Measurements from ENCODE around the gene SLC44A3. TPM values are rescaled to one million over a fixed set of nuclear protein-coding genes. Genes with fewer than 3 reads are reported as not detected.

Gene SLC44A3, protein sequence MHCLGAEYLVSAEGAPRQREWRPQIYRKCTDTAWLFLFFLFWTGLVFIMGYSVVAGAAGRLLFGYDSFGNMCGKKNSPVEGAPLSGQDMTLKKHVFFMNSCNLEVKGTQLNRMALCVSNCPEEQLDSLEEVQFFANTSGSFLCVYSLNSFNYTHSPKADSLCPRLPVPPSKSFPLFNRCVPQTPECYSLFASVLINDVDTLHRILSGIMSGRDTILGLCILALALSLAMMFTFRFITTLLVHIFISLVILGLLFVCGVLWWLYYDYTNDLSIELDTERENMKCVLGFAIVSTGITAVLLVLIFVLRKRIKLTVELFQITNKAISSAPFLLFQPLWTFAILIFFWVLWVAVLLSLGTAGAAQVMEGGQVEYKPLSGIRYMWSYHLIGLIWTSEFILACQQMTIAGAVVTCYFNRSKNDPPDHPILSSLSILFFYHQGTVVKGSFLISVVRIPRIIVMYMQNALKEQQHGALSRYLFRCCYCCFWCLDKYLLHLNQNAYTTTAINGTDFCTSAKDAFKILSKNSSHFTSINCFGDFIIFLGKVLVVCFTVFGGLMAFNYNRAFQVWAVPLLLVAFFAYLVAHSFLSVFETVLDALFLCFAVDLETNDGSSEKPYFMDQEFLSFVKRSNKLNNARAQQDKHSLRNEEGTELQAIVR
- total RNA-seq (2013), result 0.04 TPM
- polyA plus RNA-seq (not detected), polyA minus RNA-seq (not detected in 2 replicates), total RNA-seq (0 to 2.4 (median 0.13) reads per million in 11 experiments)

DNA sequence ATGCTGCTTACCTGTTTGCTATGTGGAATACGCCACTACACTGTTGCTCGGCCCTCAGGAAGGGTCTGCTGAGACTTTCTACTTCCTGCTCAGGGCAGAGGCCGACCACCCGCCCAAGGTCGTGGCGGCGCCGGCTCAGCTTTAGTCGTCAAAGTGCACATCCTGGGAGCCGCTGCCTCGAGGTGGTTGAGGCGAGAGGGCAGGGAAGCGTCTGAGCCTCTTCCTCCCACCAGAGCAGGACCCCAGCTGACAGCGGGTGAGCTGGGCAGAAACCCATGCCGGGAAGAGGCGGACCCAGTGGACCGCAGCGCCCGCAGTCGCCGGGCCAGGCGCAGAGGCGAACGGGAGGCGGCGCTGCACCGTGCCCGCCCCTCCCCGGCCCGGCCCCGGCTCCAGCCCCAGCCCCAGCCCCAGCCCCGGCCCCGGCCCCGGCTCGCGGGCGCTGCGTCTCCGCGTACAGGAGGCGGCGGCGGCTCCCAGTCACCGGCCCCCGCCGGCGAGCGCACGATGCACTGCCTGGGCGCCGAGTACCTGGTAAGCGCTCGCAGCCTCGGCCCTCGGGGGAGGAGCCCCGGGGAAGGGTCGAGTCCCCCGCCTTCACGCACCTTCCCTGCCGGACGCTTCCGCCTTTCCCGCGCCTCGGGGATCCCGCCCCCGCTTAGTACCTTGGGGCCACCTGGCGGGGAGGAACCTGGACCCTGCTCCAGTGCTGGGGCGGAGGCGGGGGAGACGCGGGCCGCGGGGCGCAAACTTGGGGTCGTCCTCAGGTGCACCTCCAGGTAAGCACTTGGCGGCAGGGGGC lies at the start of gene SLC44A3:
Gene SLC44A3 (plus strand): TSS at position 413 of the 802 bp plus-strand sequence. CDS start 95 bp downstream, at position 508.
- H3K27ac ChIP-seq (ENCODE audit: low read depth in 1 of 2, low read length in 2 of 2), result no peak within 1 kb of the TSS
- intact Hi-C loops (cut with micrococcal nuclease), result no loop called here
- TF ChIP-seq, protein P1, sequence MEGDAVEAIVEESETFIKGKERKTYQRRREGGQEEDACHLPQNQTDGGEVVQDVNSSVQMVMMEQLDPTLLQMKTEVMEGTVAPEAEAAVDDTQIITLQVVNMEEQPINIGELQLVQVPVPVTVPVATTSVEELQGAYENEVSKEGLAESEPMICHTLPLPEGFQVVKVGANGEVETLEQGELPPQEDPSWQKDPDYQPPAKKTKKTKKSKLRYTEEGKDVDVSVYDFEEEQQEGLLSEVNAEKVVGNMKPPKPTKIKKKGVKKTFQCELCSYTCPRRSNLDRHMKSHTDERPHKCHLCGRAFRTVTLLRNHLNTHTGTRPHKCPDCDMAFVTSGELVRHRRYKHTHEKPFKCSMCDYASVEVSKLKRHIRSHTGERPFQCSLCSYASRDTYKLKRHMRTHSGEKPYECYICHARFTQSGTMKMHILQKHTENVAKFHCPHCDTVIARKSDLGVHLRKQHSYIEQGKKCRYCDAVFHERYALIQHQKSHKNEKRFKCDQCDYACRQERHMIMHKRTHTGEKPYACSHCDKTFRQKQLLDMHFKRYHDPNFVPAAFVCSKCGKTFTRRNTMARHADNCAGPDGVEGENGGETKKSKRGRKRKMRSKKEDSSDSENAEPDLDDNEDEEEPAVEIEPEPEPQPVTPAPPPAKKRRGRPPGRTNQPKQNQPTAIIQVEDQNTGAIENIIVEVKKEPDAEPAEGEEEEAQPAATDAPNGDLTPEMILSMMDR (IDR thresholded peaks at IDR 0.05), result no peak
- peak within 1 kb of the TSS; percentile 71 to 86 for H3K4me3 Mint-ChIP-seq
- WGBS (ENCODE audit: insufficient coverage), result 1% methylated on average over 72 of the region's 77 CpGs
- DNase-seq, result peak in 2 of 3 donors; percentile 5 to 28
- peak within 1 kb of the TSS; percentile 56 for H2AFZ ChIP-seq (ENCODE audit: insufficient read depth, low read depth, low read length, poor library complexity, severe bottlenecking)
- H3K9me3 ChIP-seq (replicated peaks in 1 of 2; ENCODE audit: control insufficient read depth in 1 of 2, insufficient read depth in 1 of 2, low read length in 2 of 2), result peaks cover 0 to 23% of the 10 kb centered on the region in 2 donors
- peak within 1 kb of the TSS in 1 of 3 experiments; percentile 65 for H3K4me3 ChIP-seq (replicated peaks in 1 of 3; ENCODE audit: low read depth in 2 of 3, low read length in 3 of 3)
- peaks cover 9 to 12% of the 10 kb centered on the region in 2 donors for H3K4me1 ChIP-seq (ENCODE audit: control insufficient read depth in 1 of 2, insufficient read depth in 2 of 2, low read length in 2 of 2)
- H3K79me2 ChIP-seq (ENCODE audit: insufficient read depth, low read length), result no peaks in the 10 kb centered on the region
- H3K4me2 ChIP-seq (replicated peaks; ENCODE audit: extremely low read depth, low read length, poor library complexity, severe bottlenecking), result peak within 1 kb of the TSS; percentile 64
- no peak within 1 kb of the TSS for H3K27ac Mint-ChIP-seq
- H4K20me1 ChIP-seq (ENCODE audit: insufficient read depth, low read length), result no peaks in the 10 kb centered on the region
- H3K9ac ChIP-seq (ENCODE audit: insufficient read depth, low read length, poor library complexity, severe bottlenecking), result no peak within 1 kb of the TSS
- peaks cover 64 to 70% of the 10 kb centered on the region in 2 donors for H3K27me3 ChIP-seq (ENCODE audit: control insufficient read depth in 2 of 2, insufficient read depth in 2 of 2, low read length in 2 of 2)
- peaks cover 9% of the 10 kb centered on the region for H3K4me1 Mint-ChIP-seq
- peaks cover 47 to 64% (median 52%) of the 10 kb centered on the region in 3 donors for H3K27me3 Mint-ChIP-seq (ENCODE audit: low read depth in 3 of 3)
- H3K36me3 ChIP-seq (replicated peaks in 1 of 2; ENCODE audit: control insufficient read depth in 1 of 2, insufficient read depth in 2 of 2, low read length in 2 of 2), result no peaks in the 10 kb centered on the region
- H3K9me3 Mint-ChIP-seq, result peaks cover 4 to 12% (median 6%) of the 10 kb centered on the region in 7 donors
- peaks cover 0 to 5% of the 10 kb centered on the region in 2 donors for H3K36me3 Mint-ChIP-seq
